ENCODE measurements around the gene ZBTB37.
"Not testable (repeated sequence)": the region's sequence is repeated elsewhere in the genome, so short reads cannot be mapped to it uniquely, and the experiment has no call there.

The ZBTB37 gene

DNA sequence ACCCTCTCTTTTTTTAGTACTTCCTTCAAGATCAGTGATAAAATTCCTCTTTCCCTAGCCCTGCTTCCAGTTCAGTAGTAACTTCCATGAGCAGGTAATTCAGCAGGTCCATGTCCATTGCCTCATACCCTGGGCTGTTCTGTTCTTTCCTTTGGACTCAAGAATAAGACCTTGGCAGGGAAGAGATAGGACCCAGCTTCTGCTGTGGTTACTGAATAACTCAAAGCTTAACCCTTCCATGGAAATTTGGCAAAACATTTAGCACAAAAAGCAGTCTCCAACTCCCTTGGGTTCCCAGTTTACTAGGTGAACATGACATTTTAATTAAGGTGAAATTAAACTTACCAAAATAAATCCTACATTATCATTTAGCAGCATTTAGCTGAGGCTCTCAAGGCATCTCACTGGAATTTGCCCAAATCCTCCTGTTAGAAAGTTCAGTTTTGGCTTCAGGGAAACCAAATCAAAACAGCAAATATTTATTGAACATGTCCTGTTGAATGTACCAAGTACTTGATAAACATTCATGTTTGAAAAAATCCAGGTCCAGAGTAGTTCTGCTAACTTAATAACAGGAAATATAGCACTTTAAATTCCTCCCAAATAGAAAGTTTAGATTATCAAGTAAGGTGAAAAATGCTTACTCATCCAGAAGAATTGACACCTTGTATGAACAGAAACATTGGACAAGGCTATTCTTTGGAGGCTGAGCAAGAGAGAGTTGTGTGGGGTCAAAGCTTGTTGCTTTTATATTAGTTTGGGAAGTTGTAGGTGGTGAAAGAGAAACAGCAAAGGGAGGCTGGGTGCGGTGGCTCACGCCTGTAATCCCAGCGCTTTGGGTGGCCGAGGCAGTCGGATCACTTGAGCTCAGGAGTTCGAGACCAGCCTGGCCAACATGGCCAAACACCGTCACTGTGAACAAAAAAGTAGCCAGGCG, 57.4 kb downstream of the ZBTB37 start:
- Histone ChIP-seq H3K4me1 (ENCODE audit: control insufficient read depth, insufficient read depth, low read length, poor library complexity, severe bottlenecking) (no peaks in the 10 kb centered on the region), H3K27me3 (replicated peaks; ENCODE audit: control insufficient read depth, insufficient read depth, low read length, poor library complexity, severe bottlenecking) (no peaks in the 10 kb centered on the region), H3K4me3 (ENCODE audit: insufficient read depth, low read depth, low read length, poor library complexity, severe bottlenecking) (no peak overlapping the region), H3K36me3 (ENCODE audit: control insufficient read depth, insufficient read depth, low read length) (no peaks in the 10 kb centered on the region), H3K9me3 (ENCODE audit: control insufficient read depth, low read length) (no peaks in the 10 kb centered on the region), H3K27ac (ENCODE audit: insufficient read depth, low read length, poor library complexity, severe bottlenecking) (no peak overlapping the region)
- DNase-seq = no peak

DNA sequence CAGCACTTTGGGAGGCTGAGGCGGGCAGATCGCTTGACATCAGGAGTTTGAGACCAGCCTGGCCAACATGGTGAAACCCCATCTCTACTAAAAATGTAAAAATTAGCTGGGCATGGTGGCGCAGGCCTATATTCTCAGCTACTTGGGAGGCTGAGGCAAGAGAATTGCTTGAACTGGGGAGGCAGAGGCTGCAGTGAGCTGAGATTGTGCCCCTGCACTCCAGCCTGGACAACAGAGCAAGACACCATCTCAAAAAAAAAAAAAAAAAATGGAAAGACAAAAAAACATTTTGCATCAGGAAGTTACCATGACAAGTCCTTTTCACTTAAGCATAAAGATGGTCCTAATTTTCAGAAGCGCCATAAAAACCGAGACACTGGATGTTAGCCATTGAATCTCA, 62.4 kb downstream of the ZBTB37 start:
- H3K27me3 ChIP-seq (replicated peaks; ENCODE audit: control insufficient read depth, insufficient read depth, low read length, poor library complexity, severe bottlenecking); DNase-seq; H3K27ac ChIP-seq (ENCODE audit: insufficient read depth, low read length, poor library complexity, severe bottlenecking); H3K4me3 ChIP-seq (ENCODE audit: insufficient read depth, low read depth, low read length, poor library complexity, severe bottlenecking); H3K4me1 ChIP-seq (ENCODE audit: control insufficient read depth, insufficient read depth, low read length, poor library complexity, severe bottlenecking); H3K9me3 ChIP-seq (ENCODE audit: control insufficient read depth, low read length): not testable (repeated sequence)
- H3K36me3 ChIP-seq (ENCODE audit: control insufficient read depth, insufficient read depth, low read length) = peaks cover 15% of the 10 kb centered on the region

DNA sequence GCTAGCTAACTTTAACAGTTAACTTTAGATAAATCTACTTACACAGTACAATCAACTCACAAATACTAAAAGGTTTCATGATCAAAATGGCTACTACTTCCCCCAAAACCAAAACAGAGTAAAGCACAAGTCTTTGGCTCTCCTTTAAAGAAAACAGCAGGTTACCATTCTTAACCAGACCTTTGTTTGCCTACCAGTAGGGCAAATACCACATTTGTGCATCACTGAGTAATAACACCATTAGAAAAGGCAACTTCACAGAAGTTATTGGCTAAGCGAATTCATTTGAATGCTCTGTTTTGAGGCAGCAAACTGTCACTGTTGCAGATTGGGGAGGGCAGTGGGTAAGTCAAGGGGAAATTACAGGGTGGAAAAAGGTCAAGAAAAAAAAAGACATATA, 66.3 kb downstream of the ZBTB37 start:
- no peaks in the 10 kb centered on the region for H3K4me1 ChIP-seq (ENCODE audit: control insufficient read depth, insufficient read depth, low read length, poor library complexity, severe bottlenecking)
- peaks cover 32% of the 10 kb centered on the region for H3K36me3 ChIP-seq (ENCODE audit: control insufficient read depth, insufficient read depth, low read length)
- DNase-seq = no peak
- H3K4me3 ChIP-seq (ENCODE audit: insufficient read depth, low read depth, low read length, poor library complexity, severe bottlenecking) = no peak overlapping the region
- H3K27me3 ChIP-seq (replicated peaks; ENCODE audit: control insufficient read depth, insufficient read depth, low read length, poor library complexity, severe bottlenecking) = no peaks in the 10 kb centered on the region
- no peaks in the 10 kb centered on the region for H3K9me3 ChIP-seq (ENCODE audit: control insufficient read depth, low read length)
- H3K27ac ChIP-seq (ENCODE audit: insufficient read depth, low read length, poor library complexity, severe bottlenecking) = no peak overlapping the region

DNA sequence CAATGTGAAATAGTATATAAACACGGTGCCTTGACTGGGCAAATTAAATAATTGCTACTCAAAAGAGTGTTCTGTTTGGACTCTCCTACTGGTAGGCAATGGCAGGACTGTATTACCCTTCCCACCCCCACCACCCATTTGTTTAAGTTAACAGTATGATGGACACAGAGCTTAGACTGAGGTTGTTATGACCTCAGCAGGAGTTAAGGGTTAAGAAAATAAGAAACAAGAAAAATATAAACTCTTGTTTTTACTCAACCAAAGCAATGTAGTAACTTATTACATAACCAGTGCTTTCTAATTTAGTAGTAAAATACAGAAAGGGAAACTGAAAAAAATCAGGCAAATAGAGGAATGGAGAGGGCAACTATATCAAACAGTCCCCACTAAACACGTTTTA, 68.9 kb downstream of the ZBTB37 start:
- H3K4me3 ChIP-seq (ENCODE audit: insufficient read depth, low read depth, low read length, poor library complexity, severe bottlenecking) = no peak overlapping the region
- H3K27me3 ChIP-seq (replicated peaks; ENCODE audit: control insufficient read depth, insufficient read depth, low read length, poor library complexity, severe bottlenecking) = no peaks in the 10 kb centered on the region
- no peaks in the 10 kb centered on the region for H3K9me3 ChIP-seq (ENCODE audit: control insufficient read depth, low read length)
- peaks cover 50% of the 10 kb centered on the region for H3K36me3 ChIP-seq (ENCODE audit: control insufficient read depth, insufficient read depth, low read length)
- H3K4me1 ChIP-seq (ENCODE audit: control insufficient read depth, insufficient read depth, low read length, poor library complexity, severe bottlenecking) = no peaks in the 10 kb centered on the region
- DNase-seq = no peak
- no peak overlapping the region for H3K27ac ChIP-seq (ENCODE audit: insufficient read depth, low read length, poor library complexity, severe bottlenecking)

DNA sequence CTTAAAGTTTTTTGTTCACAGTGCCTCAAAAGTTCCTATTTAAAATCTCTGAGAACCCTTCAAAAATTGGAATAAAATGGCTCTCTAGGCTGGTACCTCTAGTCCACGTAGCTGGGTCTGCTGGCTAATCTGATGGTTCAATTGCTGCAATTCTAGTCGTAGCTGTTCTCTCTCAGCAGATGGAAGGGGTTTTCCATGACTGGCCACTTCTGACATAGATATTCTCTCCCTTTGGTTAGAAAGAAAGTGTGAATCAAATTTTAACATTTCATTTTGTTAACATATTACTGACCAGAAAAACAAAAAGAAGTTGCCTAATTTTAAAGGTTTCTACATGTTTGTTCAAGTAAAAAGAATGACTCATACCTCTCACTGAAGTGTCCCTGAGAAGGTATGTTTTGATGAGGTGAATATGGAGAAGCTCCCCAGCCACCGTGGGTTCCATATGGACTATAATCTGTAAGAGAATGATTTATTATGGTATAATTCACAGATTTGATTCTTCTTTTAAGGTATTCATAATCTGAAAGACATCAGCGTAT, 78.3 kb downstream of the ZBTB37 start:
- no peaks in the 10 kb centered on the region for H3K27me3 ChIP-seq (replicated peaks; ENCODE audit: control insufficient read depth, insufficient read depth, low read length, poor library complexity, severe bottlenecking)
- peaks cover 61% of the 10 kb centered on the region for H3K36me3 ChIP-seq (ENCODE audit: control insufficient read depth, insufficient read depth, low read length)
- H3K4me1 ChIP-seq (ENCODE audit: control insufficient read depth, insufficient read depth, low read length, poor library complexity, severe bottlenecking) = no peaks in the 10 kb centered on the region
- no peak for DNase-seq
- no peaks in the 10 kb centered on the region for H3K9me3 ChIP-seq (ENCODE audit: control insufficient read depth, low read length)
- H3K4me3 ChIP-seq (ENCODE audit: insufficient read depth, low read depth, low read length, poor library complexity, severe bottlenecking) = no peak overlapping the region
- H3K27ac ChIP-seq (ENCODE audit: insufficient read depth, low read length, poor library complexity, severe bottlenecking) = no peak overlapping the region

DNA sequence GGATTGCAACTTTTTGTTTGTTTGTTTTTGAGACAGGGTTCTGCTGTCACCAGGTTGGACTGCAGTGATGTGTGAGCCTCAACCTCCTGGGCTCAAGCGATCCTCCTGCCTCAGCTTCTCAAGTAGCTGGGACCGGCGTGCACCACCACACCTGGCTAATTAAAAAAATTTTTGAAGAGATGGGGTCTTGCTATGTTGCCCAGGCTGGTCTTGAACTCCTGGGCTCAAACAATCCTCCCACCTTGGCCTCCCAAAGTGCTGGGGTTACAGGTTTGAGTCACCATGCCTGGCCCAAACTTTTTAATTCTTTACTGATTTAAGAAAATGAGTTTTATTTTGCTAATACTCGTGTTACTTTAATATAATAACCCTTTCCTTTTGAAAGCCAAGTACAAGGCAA, 80.4 kb downstream of the ZBTB37 start:
- Histone ChIP-seq H3K4me1 (ENCODE audit: control insufficient read depth, insufficient read depth, low read length, poor library complexity, severe bottlenecking) (no peaks in the 10 kb centered on the region), H3K27me3 (replicated peaks; ENCODE audit: control insufficient read depth, insufficient read depth, low read length, poor library complexity, severe bottlenecking) (no peaks in the 10 kb centered on the region), H3K36me3 (ENCODE audit: control insufficient read depth, insufficient read depth, low read length) (peaks cover 62% of the 10 kb centered on the region), H3K4me3 (ENCODE audit: insufficient read depth, low read depth, low read length, poor library complexity, severe bottlenecking) (no peak overlapping the region), H3K27ac (ENCODE audit: insufficient read depth, low read length, poor library complexity, severe bottlenecking) (no peak overlapping the region), H3K9me3 (ENCODE audit: control insufficient read depth, low read length) (no peaks in the 10 kb centered on the region)
- no peak for DNase-seq
